Coronary artery (tissue), 2 donors: ENCODE results near the gene GRB2.
A peak's percentile ranks its signal among the peaks of the same experiment; 100 is the strongest.

ENCODE experiments used
- DNase-seq: peaks from one replicate; pipeline ENCODE4 v3.0.0-alpha.2; 2017; ENCODE audit warnings: low spot score
- H3K27ac ChIP-seq, 2 donors: fragments of 200-600 bp; sonication (generic); one replicate each; pipeline ENCODE4 v1.5.1; 2016 to 2019
- H3K4me3 ChIP-seq: fragments of 200-600 bp; sonication (generic); 2 replicates; pipeline ENCODE4 v1.5.1; 2016; ENCODE audit warnings: mild to moderate bottlenecking, moderate library complexity
- TF ChIP-seq, protein P1 (sequence below): fragments of 200-600 bp; sonication (generic); IDR thresholded peaks from one replicate; pipeline ENCODE4 v1.5.1; 2019; ENCODE audit warnings: antibody characterized with exemption

Gene GRB2

DNA sequence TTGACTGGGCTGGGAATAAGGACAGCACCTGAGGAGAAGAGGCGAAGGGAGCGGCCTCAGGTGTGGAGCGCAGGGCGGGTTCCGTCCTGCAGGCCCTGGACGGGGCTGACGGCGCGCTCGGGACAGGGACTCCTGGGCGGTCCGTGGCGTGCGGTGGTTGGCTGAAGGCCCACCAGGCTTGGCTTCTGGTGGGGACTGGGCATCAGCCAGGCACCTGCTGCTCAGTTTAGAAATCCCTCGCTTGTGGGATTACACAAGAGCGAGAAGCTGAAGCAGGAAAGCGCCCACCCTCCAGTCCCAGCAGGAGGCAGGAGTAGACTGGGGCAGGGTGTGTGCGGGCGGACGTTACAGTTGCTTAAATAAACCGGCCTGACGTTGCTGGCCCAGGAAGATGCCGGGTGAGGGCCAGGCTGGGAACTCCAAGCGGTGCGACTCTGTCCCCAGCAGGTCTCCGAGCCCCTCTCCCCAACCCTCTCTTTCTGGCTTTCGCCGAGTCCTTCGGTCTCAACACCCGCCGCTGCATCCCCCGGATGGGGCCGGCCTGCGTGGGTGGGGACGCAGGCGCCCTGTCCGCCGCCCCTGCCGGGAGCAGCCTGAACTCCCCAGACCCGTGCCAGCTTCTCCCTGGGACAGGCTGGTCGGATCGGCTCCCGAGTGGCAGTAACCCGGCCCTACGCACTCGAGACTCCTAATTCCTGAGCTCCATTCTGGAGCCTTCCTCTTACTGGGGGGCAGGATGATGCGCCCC is 135.1 kb downstream of the GRB2 start:
- peak; percentile 88 for DNase-seq
- peak overlapping the region; percentile 92 to 97 for H3K27ac ChIP-seq
- peak overlapping the region; percentile 82 for H3K4me3 ChIP-seq
- TF ChIP-seq, protein P1, sequence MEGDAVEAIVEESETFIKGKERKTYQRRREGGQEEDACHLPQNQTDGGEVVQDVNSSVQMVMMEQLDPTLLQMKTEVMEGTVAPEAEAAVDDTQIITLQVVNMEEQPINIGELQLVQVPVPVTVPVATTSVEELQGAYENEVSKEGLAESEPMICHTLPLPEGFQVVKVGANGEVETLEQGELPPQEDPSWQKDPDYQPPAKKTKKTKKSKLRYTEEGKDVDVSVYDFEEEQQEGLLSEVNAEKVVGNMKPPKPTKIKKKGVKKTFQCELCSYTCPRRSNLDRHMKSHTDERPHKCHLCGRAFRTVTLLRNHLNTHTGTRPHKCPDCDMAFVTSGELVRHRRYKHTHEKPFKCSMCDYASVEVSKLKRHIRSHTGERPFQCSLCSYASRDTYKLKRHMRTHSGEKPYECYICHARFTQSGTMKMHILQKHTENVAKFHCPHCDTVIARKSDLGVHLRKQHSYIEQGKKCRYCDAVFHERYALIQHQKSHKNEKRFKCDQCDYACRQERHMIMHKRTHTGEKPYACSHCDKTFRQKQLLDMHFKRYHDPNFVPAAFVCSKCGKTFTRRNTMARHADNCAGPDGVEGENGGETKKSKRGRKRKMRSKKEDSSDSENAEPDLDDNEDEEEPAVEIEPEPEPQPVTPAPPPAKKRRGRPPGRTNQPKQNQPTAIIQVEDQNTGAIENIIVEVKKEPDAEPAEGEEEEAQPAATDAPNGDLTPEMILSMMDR, result no peak

DNA sequence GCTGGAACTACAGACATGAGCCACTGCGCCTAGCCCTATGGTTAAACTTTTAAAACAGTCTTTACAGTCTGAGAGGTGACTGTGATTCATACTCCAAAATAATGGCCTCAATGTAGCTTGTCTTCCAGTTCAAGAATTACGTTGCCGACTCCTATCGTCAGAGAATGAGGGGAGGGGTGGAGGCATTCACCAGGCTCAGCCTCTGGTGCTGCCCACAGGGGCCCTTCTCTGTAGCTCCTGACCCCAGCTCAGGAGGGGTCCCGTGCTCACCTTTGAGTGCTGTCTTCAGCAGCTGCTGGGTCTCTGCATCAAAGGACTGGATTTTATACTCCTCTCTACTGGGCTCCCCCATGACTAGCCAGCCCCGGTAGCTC is 135.6 kb downstream of the GRB2 start:
- no peak for DNase-seq
- peak overlapping the region; percentile 82 for H3K4me3 ChIP-seq
- peak overlapping the region; percentile 92 to 97 for H3K27ac ChIP-seq
- TF ChIP-seq, protein P1, result no peak
